Measurements from ENCODE around the gene LSM3.
A peak's percentile ranks its signal among the peaks of the same experiment; 100 is the strongest.

The LSM3 gene

DNA sequence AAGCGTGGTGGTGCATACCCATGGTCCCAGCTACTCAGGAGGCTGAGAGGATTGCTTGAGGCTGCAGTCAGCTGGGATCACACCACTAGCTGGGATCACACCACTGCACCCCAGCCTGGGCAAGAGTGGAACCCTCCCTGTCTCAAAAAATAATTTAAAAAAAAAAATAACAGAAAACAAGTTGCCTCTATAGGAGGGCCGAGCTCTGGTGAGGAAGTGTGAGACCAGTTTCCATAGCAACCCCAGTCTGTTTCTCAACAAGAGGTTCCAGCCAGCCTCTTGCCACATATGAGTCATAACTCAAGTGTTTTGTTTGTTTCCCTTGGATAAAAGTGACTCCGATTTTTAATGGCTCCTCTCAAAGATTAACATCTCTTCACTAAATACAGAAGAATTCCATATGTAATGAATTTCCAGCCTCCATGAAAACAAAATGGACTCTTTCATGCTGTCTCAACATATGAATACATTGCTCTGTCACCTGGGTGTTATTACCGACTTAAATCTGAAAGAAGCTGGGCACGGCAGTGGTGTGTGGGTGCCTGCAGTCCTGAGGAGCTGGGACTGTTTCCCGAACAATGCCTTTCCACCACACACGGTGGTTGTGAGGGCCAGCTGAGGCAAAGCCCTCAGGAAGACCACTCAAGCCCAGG is 34.1 kb upstream of the LSM3 start:
- TF ChIP-seq, protein P1, sequence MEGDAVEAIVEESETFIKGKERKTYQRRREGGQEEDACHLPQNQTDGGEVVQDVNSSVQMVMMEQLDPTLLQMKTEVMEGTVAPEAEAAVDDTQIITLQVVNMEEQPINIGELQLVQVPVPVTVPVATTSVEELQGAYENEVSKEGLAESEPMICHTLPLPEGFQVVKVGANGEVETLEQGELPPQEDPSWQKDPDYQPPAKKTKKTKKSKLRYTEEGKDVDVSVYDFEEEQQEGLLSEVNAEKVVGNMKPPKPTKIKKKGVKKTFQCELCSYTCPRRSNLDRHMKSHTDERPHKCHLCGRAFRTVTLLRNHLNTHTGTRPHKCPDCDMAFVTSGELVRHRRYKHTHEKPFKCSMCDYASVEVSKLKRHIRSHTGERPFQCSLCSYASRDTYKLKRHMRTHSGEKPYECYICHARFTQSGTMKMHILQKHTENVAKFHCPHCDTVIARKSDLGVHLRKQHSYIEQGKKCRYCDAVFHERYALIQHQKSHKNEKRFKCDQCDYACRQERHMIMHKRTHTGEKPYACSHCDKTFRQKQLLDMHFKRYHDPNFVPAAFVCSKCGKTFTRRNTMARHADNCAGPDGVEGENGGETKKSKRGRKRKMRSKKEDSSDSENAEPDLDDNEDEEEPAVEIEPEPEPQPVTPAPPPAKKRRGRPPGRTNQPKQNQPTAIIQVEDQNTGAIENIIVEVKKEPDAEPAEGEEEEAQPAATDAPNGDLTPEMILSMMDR (IDR thresholded peaks at IDR 0.05) = no peak
- no peak for TF ChIP-seq ZFX (IDR thresholded peaks at IDR 0.05; ENCODE audit: borderline replicate concordance)
- peak overlapping the region; percentile 51 for H3K27ac ChIP-seq

DNA sequence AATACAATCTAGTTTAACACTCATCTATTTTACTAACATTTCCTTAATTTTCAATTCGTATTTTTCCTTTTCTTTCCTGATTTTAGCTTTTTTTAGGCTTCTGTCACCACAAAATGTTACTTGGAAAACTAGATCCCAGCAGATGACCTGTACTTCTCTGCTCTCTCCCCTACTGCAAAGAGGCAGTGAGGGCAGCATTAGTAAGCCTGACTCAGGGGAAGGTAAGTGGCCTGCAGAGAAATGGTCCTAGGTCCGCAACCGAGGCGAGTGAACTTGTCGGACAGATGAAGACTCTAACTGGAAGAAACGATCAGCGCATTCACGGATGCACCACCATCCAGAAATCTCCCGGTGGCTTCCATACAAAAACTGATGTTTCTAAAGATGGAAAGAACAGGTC is 33.4 kb upstream of the LSM3 start:
- TF ChIP-seq, protein P1 (IDR thresholded peaks at IDR 0.05) = no peak
- TF ChIP-seq ZFX (IDR thresholded peaks at IDR 0.05; ENCODE audit: borderline replicate concordance) = no peak
- H3K27ac ChIP-seq = peak overlapping the region; percentile 51

DNA sequence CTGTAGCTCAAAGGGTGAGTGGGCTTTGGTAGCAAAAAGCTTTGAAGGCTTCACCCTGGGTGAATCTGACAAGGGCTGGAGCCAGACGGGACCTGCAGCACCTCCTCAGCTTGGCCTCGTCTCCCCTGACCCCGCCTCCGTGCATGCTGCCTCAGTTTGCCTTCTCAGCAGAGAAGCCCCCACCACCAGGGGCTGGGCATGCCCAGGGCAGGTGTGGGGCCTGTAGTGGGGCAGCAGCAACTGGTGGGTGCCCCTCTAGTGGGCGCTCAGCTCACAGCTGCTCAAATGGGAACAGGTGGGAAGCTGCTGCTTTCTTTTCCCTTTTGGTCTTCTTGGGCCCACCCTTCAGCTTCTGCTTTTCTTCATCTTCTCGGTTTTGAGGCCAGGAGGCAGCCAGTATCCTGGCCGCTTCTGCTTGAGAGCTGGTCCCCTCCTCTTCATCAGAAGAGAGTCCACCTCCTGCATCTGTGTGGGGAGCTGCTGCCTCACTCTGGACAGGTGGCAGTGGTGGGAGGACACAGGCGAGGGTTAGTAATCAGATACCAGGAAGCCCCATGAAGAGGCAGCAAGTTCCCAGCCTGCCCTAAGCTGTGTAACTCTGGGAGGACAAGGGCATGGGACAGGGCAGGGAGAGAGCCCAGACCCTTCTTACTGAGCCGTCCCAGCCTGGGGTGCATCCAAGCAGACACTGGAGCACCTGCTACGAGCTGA is 32.8 kb upstream of the LSM3 start:
- H3K27ac ChIP-seq = peak overlapping the region; percentile 51; the same call in 1 of the 2 replicates
- TF ChIP-seq, protein P1 (IDR thresholded peaks at IDR 0.05) = no peak
- TF ChIP-seq ZFX (IDR thresholded peaks at IDR 0.05; ENCODE audit: borderline replicate concordance) = no peak

DNA sequence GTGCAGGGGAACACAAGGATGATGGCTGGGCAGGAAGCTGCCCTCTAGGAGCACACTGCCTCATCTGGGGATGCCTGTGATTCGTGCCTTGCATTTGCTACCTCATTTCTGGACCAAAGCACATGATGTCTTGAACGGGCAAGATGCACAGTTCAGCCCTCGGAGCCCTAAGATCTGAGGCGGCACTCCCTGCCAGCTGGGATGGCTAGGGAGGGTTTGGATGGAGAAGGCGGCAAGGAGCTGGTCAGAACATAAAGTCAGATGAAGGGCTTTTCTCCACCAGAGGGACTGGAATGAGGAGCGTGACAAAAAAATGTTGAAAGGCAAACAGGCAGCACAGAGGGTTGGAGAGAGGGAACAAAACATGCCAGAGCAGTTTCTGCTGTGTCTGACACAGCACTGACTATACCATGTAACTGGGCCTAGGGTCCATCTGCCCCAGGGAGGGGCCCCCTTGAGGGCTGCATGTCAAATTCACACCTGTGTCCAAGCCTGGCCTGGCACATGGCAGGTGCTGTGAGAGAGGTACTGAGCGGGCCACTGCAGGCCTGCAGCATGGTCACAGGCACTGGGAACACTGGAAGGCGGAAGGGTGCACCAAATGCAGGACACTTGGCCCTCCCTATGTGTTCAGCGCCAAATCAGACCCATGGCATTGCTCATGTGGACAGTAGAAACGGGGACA is 32.1 kb upstream of the LSM3 start:
- TF ChIP-seq, protein P1 (IDR thresholded peaks at IDR 0.05) = no peak
- no peak for TF ChIP-seq ZFX (IDR thresholded peaks at IDR 0.05; ENCODE audit: borderline replicate concordance)
- no peak overlapping the region for H3K27ac ChIP-seq

DNA sequence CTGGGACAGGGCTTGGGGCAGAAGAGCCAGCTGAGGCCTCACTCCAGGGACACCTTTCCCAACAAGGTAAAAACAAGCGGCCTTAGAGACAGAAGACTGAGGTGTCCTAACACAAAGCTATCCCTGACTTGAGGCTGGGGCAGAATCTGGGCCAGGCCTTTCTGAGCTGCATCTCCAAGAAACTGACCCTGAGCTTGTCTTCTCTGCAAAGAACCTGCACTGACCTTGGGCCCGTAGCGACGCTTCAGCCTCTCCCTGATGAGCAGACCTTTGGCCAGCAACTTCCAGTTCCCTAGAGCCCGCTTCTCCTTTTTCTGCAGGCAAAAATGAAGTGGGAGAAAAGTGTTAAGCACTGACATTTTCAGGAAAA is 31.6 kb upstream of the LSM3 start:
- TF ChIP-seq, protein P1 (IDR thresholded peaks at IDR 0.05) = no peak
- no peak for TF ChIP-seq ZFX (IDR thresholded peaks at IDR 0.05; ENCODE audit: borderline replicate concordance)
- H3K27ac ChIP-seq = no peak overlapping the region

DNA sequence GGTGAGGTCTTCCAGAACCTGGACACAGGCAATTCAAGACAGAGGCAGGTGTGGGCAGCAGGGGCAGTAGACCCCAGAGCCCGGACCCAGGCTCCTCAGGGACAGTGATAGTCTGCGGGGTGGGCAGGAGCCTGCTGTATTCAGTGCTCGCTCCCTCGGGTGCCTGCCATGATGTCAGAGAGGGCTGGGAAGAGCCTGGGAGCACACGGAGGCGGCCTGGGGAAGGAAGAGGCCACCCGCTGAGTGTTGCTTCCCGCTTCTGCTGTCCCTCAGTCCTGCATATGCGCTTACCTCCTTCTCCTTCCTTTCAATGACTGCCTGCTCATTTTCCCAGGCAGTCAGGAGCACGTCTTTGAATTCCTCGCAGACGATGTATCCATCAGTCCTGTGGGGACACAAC is 31.0 kb upstream of the LSM3 start:
- no peak overlapping the region for H3K27ac ChIP-seq
- no peak for TF ChIP-seq ZFX (IDR thresholded peaks at IDR 0.05; ENCODE audit: borderline replicate concordance)
- TF ChIP-seq, protein P1 (IDR thresholded peaks at IDR 0.05) = no peak

Data from 22Rv1 (cell line).